Stimulated activated CD4-positive, alpha-beta T cell treated with anti-CD3 and anti-CD28 coated beads, Interleukin-15, amount 100 ng/mL, for 48 hours (primary cell): Measurements from ENCODE around the gene LUZP1.
"Not testable (repeated sequence)": the region's sequence is repeated elsewhere in the genome, so short reads cannot be mapped to it uniquely, and the experiment has no call there.

ENCODE experiments used
- DNase-seq, 2 donors: peaks; one replicate each; pipeline ENCODE4 v3.0.0-alpha.2; 2020; ENCODE audit warnings: low read depth in 2 of 2

Gene LUZP1

GRCh38 chr1:23168445-23169194 lies at the start of gene LUZP1:
Gene LUZP1 (minus strand): TSS chr1:23168856.
- DNase-seq: peak; percentile 81 to 84

- DNase-seq: no peak
Measured at GRCh38 chr1:23217421-23218115, 48.9 kb upstream of the LUZP1 start, which contains the start of gene HTR1D. Gene HTR1D (minus strand): TSS chr1:23217502. CDS start chr1:23194219, 23,283 bp downstream.

DNA sequence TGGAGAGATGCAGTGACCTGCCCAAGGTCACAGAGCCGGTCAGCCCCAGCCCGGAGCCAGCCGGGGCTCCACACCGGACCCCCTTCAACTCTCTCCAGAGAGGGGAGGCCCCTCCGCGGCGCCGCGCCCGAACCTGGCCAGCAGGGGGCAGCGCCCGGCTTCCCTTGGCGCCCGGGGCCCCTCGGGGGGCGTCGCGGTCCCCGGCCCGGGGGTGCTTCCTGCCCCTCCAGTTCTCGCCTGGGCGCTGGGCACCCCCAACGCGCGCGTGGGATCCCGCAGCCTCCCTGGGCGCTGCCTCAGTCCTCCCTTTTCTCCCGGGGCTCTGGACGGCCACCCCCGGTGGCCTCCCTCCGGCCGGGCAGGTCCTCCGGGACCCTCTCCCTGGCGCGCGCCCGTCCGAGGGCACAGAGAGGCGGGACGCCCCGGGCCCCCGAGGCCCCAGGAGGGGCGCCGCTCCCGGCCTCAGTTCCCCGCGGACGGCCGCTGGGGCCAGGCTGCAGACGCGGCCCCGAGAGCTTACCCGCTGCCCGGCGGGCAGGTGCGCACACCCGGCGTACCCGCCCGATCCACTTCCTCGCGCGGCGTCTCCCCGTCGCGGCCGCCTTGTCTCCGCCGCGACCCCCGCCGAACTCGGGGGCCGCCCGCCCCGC lies 48.2 kb upstream of the LUZP1 start:
- DNase-seq: no peak

- no peak for DNase-seq
Measured at GRCh38 chr1:23215751-23216449, 47.2 kb upstream of the LUZP1 start.

- no peak for DNase-seq
Measured at GRCh38 chr1:23215291-23215690, 46.6 kb upstream of the LUZP1 start.

DNA sequence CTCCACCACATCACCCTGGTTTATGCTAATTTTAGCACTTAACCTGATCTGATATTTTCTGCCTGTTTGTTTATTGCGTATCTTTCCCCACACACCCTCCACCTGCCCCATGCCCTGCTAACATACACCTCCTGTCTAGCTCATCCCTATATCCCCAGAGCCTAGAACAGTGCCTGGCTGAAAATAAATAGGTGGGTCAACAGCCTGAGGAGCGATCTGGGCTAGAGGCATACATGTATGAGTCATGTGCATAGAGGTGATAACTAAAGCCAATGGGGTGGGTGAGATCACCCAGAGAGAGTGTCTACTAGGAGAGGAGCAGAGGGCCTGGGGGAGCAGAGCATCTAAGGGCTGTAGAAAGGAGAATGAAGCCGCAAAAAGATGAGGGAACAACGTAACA lies 46.0 kb upstream of the LUZP1 start:
- DNase-seq: no peak

DNA sequence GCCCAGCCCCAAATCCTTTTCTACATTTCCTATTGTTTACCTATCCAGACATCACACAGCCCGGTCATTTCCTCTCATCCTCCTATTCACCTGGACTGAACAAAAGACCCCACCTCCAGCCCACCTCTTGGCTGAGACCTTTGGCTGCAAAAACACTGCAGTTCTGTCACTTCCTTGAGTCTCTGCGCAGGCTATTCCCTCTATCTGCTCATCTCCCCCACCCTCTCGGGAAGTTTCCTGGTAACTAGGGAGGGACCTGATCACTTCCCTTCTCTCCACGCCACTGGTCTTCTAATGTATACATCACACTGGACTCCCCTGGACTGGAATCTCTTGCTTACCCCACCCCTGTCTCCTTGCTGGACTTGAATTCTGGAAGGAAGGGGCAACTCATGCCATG lies 43.3 kb upstream of the LUZP1 start:
- DNase-seq: no peak

DNA sequence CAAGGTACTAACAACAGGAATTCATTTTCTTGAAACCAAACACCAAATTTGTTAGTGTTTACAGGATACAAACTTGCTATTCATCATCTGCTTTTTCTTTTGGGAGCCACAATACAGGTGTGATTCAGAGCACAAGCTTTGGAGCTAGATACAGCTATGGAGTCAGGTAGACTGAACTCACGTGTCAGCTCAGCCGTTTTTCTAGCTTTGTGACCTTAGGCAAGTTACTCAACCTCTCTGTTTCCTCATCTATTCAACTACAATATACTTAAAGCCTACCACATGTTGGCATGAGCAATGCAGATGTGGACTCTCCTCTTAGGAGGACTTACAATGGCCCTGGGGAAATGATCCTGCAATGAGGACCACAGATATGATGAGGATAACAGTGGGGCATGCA lies 42.3 kb upstream of the LUZP1 start:
- DNase-seq: no peak

- DNase-seq: no peak
Measured at GRCh38 chr1:23210351-23210785, 41.7 kb upstream of the LUZP1 start.

- no peak for DNase-seq
Measured at GRCh38 chr1:23209770-23210169, 41.1 kb upstream of the LUZP1 start.

DNA sequence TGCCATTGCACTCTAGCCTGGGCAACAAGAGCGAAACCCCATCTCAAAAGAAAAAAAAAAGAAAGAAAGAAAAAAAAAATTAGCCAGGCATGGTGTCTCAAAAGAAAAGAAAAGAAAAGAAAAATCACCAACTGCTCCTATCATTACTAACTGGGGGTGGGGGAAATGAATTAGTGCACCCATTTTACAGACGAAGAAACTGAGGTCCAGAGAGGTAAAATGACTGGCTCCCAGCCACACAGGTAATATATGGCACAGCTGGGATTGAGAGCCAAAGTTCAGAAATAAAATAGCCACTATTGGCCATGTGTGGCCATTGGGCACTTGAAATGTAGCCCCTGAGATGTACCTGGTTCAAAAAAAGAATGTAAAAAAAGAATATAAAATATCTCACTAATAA lies 39.9 kb upstream of the LUZP1 start:
- no peak for DNase-seq

DNA sequence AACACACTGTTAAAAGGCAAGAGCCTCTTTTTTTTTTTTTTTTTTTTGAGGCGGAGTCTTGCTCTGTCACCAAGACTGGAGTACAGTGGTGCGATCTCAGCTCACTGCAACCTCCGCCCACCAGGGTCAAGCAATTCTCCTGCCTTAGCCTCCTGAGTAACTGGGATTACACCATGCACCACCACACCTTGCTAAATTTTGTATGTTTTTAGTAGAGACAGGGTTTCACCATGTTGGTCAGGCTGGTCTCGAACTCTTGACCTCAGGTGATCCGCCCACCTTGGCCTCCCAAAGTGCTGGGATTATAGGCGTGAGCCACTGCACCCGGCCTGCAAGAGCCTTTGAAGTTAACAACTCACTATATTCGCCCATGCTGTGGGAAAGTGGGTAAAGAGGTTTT lies 39.1 kb upstream of the LUZP1 start:
- not testable (repeated sequence) for DNase-seq

GRCh38 chr1:23202263-23202749 lies 33.6 kb upstream of the LUZP1 start:
- no peak for DNase-seq

DNA sequence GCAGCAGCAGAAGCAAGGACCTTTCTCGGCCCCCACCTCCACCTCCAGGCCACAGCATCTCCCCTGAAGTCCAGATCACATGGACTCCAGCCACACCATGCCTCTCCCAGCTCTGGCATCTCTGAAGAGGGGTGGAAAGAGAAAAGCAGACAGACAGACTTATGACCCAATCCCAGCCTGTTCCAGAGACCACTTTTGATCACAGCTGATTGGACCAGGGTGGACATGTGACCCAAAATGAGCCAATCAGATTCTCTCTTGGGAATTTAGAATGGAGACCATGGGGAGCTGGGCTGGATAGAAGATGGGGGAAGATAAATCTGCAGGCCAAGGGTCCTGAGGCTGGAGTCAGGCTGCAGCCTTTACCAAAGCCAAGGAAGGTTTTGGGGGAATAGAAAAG lies 32.2 kb upstream of the LUZP1 start:
- no peak for DNase-seq

DNA sequence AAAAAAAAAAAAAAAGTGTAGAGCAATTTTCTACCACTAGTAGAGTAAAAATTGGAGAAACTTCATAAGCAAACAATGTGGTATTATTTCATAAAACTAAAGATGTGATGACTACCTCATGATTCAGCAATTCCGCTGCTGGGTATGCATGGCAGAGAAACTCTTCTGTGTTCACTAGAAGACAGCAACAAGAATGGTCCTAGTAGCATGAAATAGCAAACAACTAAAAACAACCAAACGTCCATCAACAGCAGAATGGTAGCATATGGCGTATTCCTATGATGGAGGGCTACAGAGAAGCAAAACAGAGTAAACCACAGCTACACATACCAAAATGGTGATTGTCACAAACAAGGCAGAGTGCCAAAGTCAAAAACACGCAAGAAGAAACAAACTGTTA lies 29.7 kb upstream of the LUZP1 start:
- DNase-seq: no peak

DNA sequence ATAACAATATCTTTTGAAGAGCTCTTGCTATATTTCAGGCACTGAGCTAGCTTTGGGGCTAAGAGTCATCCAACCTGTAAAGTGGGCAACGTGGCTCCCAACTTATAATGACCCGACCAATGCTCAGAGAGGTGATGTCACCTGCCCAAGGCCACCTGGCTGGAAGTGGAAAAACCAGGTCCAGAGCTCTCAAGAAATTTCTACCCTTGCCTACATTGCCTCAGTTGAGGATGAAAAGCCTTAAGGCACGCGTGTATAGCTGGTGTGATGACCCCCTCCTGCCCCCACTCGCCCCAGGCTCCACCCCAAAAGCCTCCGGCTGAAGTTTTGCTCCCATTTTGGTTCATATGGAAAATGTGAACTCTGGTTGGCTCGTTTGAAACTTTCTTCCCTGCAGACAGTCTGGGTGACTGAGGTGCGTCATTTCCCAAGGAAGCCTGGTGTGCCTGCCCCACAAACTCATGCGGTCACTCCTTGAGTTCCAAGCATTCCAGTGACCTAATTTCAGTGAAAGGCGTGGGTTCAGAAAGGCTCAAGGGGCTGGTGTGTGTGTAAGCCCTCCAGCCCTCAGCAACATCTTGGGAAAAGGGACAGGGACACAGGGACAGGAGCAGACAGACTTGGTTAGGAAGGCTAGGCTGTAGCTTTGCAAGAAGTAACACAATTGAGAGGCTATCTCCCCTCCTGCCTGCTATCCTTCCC lies 28.1 kb upstream of the LUZP1 start:
- DNase-seq: no peak

- DNase-seq: no peak
Measured at GRCh38 chr1:23194119-23194984, 25.7 kb upstream of the LUZP1 start.

DNA sequence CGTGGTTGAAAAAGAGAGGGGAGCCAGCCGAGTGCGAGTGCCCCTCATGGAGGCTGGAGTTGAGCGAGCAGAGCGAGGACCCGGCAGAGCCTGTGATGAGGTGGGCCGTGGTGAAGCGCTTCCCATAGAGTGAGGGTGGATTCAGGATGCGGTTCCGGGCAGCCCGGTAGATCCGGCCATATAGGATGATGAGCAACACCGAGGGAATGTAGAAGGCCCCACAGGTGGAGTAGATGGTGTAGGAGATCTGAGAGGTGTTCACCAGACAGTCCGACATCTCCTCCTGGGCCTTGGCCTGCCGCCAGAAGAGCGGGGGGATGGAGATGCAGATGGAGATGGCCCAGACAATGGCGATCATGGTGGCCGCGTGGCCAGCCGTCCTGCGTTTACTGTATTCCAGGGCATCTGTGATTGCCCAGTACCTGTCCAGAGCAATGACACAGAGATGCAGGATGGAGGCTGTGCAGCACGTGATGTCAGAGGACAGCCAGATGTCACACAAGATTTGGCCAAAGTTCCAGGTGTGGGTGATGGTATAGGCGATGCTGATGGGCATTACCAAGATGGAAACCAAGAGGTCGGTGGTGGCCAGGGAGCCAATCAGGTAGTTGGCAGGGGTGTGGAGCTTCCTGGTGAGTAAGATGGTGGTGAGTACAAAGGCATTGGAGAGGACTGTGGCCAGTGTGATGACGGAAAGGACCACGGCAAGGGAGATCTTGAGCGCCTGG lies 24.9 kb upstream of the LUZP1 start:
- DNase-seq: no peak

DNA sequence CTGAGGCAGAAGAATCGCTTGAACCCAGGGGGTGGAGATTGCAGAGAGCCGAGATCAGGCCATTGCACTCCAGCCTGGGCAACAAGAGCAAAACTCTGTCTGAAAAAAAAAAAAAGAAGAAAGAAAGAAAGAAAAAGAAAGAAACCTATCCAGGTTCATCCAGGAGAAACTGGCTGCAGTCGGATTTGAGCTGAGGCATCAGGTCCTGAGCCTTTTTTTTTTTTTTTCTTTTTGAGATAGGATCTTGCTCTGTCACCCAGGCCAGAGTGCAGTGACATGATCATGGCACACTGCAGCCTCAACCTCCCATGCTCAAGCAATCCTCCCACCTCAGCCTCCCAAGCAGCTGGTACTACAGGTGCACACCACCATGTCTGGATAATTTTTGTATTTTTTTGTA lies 22.5 kb upstream of the LUZP1 start:
- no peak for DNase-seq
